ENCODE results near the gene C3orf52.

DNA sequence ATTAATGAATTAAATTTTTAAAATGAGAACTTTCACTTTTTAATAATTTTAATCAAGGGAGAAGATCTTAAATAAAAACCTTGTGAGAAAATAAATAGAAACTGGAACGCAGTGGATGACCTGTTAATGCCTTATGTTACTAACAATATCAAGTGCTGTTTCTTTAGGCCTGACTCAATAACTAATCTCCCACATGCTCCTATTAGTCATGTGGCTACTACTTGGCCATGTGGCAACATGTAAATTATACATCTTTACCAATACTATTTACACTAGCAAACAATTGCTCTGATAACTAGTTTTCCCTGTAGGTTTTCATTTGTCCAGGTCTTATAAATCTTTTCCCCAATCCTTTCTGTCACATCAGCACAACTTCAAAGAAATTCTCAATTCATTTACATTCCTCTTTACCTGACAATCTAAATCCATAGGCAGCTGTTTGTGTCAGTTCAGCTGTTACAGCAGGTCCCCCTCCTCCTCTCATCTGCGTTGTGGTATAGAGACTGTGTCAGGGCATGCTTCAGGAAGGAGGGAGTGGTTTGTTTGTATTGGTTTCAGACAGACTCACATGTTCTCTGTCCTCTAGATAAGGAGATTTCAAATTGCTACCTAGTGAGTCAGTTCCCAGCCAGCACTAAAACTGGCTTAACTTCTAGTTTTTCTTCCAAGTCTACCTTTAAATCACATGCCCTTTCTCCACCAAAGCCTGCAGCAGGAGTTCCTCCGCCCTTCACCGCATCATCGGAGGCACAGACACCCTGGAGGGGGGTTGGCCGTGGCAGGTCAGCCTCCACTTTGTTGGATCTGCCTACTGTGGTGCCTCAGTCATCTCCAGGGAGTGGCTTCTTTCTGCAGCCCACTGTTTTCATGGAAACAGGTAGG, 11.3 kb upstream of the C3orf52 start:
- TF ChIP-seq, protein P1, sequence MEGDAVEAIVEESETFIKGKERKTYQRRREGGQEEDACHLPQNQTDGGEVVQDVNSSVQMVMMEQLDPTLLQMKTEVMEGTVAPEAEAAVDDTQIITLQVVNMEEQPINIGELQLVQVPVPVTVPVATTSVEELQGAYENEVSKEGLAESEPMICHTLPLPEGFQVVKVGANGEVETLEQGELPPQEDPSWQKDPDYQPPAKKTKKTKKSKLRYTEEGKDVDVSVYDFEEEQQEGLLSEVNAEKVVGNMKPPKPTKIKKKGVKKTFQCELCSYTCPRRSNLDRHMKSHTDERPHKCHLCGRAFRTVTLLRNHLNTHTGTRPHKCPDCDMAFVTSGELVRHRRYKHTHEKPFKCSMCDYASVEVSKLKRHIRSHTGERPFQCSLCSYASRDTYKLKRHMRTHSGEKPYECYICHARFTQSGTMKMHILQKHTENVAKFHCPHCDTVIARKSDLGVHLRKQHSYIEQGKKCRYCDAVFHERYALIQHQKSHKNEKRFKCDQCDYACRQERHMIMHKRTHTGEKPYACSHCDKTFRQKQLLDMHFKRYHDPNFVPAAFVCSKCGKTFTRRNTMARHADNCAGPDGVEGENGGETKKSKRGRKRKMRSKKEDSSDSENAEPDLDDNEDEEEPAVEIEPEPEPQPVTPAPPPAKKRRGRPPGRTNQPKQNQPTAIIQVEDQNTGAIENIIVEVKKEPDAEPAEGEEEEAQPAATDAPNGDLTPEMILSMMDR (conservative IDR thresholded peaks at IDR 0.05; ENCODE audit: low read depth in 2 of 2): no peak
- no peak for TF ChIP-seq POLR2AphosphoS5 (IDR thresholded peaks at IDR 0.05; ENCODE audit: low read depth)
- TF ChIP-seq STAT1 (IDR thresholded peaks at IDR 0.05; ENCODE audit: unreplicated experiment): no peak
- TF ChIP-seq, protein P2, sequence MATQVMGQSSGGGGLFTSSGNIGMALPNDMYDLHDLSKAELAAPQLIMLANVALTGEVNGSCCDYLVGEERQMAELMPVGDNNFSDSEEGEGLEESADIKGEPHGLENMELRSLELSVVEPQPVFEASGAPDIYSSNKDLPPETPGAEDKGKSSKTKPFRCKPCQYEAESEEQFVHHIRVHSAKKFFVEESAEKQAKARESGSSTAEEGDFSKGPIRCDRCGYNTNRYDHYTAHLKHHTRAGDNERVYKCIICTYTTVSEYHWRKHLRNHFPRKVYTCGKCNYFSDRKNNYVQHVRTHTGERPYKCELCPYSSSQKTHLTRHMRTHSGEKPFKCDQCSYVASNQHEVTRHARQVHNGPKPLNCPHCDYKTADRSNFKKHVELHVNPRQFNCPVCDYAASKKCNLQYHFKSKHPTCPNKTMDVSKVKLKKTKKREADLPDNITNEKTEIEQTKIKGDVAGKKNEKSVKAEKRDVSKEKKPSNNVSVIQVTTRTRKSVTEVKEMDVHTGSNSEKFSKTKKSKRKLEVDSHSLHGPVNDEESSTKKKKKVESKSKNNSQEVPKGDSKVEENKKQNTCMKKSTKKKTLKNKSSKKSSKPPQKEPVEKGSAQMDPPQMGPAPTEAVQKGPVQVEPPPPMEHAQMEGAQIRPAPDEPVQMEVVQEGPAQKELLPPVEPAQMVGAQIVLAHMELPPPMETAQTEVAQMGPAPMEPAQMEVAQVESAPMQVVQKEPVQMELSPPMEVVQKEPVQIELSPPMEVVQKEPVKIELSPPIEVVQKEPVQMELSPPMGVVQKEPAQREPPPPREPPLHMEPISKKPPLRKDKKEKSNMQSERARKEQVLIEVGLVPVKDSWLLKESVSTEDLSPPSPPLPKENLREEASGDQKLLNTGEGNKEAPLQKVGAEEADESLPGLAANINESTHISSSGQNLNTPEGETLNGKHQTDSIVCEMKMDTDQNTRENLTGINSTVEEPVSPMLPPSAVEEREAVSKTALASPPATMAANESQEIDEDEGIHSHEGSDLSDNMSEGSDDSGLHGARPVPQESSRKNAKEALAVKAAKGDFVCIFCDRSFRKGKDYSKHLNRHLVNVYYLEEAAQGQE (IDR thresholded peaks at IDR 0.05; ENCODE audit: unreplicated experiment): no peak
- no peak for TF ChIP-seq ZNF331 (CRISPR knock-in tag; IDR thresholded peaks at IDR 0.05; ENCODE audit: low read depth)
- no peak for TF ChIP-seq EZH2 (IDR thresholded peaks at IDR 0.05; ENCODE audit: low read depth, unreplicated experiment)
- no peak for TF ChIP-seq CREB1 (CRISPR knock-in tag; IDR thresholded peaks at IDR 0.05; ENCODE audit: low read depth)
- TF ChIP-seq EZH2phosphoT487 (IDR thresholded peaks at IDR 0.05; ENCODE audit: unreplicated experiment): no peak
- no peak for TF ChIP-seq NANOG (IDR thresholded peaks at IDR 0.05; ENCODE audit: borderline replicate concordance)
- no peak for TF ChIP-seq JUNB (IDR thresholded peaks at IDR 0.05; ENCODE audit: unreplicated experiment)
- TF ChIP-seq, protein P3, sequence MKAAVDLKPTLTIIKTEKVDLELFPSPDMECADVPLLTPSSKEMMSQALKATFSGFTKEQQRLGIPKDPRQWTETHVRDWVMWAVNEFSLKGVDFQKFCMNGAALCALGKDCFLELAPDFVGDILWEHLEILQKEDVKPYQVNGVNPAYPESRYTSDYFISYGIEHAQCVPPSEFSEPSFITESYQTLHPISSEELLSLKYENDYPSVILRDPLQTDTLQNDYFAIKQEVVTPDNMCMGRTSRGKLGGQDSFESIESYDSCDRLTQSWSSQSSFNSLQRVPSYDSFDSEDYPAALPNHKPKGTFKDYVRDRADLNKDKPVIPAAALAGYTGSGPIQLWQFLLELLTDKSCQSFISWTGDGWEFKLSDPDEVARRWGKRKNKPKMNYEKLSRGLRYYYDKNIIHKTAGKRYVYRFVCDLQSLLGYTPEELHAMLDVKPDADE (IDR thresholded peaks at IDR 0.05): no peak
- TF ChIP-seq ZNF114 (CRISPR knock-in tag; IDR thresholded peaks at IDR 0.05): no peak
- TF ChIP-seq, protein P4, sequence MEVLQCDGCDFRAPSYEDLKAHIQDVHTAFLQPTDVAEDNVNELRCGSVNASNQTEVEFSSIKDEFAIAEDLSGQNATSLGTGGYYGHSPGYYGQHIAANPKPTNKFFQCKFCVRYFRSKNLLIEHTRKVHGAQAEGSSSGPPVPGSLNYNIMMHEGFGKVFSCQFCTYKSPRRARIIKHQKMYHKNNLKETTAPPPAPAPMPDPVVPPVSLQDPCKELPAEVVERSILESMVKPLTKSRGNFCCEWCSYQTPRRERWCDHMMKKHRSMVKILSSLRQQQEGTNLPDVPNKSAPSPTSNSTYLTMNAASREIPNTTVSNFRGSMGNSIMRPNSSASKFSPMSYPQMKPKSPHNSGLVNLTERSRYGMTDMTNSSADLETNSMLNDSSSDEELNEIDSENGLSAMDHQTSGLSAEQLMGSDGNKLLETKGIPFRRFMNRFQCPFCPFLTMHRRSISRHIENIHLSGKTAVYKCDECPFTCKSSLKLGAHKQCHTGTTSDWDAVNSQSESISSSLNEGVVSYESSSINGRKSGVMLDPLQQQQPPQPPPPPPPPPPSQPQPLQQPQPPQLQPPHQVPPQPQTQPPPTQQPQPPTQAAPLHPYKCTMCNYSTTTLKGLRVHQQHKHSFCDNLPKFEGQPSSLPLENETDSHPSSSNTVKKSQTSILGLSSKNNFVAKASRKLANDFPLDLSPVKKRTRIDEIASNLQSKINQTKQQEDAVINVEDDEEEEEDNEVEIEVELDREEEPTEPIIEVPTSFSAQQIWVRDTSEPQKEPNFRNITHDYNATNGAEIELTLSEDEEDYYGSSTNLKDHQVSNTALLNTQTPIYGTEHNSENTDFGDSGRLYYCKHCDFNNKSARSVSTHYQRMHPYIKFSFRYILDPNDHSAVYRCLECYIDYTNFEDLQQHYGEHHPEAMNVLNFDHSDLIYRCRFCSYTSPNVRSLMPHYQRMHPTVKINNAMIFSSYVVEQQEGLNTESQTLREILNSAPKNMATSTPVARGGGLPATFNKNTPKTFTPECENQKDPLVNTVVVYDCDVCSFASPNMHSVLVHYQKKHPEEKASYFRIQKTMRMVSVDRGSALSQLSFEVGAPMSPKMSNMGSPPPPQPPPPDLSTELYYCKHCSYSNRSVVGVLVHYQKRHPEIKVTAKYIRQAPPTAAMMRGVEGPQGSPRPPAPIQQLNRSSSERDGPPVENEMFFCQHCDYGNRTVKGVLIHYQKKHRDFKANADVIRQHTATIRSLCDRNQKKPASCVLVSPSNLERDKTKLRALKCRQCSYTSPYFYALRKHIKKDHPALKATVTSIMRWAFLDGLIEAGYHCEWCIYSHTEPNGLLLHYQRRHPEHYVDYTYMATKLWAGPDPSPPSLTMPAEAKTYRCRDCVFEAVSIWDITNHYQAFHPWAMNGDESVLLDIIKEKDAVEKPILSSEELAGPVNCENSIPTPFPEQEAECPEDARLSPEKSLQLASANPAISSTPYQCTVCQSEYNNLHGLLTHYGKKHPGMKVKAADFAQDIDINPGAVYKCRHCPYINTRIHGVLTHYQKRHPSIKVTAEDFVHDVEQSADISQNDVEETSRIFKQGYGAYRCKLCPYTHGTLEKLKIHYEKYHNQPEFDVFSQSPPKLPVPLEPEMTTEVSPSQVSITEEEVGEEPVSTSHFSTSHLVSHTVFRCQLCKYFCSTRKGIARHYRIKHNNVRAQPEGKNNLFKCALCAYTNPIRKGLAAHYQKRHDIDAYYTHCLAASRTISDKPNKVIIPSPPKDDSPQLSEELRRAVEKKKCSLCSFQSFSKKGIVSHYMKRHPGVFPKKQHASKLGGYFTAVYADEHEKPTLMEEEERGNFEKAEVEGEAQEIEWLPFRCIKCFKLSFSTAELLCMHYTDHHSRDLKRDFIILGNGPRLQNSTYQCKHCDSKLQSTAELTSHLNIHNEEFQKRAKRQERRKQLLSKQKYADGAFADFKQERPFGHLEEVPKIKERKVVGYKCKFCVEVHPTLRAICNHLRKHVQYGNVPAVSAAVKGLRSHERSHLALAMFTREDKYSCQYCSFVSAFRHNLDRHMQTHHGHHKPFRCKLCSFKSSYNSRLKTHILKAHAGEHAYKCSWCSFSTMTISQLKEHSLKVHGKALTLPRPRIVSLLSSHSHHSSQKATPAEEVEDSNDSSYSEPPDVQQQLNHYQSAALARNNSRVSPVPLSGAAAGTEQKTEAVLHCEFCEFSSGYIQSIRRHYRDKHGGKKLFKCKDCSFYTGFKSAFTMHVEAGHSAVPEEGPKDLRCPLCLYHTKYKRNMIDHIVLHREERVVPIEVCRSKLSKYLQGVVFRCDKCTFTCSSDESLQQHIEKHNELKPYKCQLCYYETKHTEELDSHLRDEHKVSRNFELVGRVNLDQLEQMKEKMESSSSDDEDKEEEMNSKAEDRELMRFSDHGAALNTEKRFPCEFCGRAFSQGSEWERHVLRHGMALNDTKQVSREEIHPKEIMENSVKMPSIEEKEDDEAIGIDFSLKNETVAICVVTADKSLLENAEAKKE (CRISPR knock-in tag; IDR thresholded peaks at IDR 0.05): no peak

Measured in GM23338 (cell line).